Activated T-helper 2 cell treated with anti-CD3 and anti-CD28 coated beads, Interferon-gamma antibody, Interleukin-2, Interleukin-4, amounts not matched to agents 10 μg/mL and 5 μg/mL and 100 μg/mL, durations not matched to agents 14 hours and 24 hours and 36 hours (primary cell): Measurements from ENCODE around the gene ZFR2. TPM values are rescaled to one million over a fixed set of nuclear protein-coding genes. Genes with fewer than 3 reads are reported as not detected.

Experiments used
- DNase-seq: peaks from one replicate; pipeline ENCODE4 v3.0.0; 2021; ENCODE audit warnings: low spot score
- H3K27ac Mint-ChIP-seq: one replicate; pipeline ENCODE4 v1.8.0; 2021; ENCODE audit warnings: mixed read lengths
- H3K27me3 Mint-ChIP-seq: one replicate; pipeline ENCODE4 v1.8.0; 2021; ENCODE audit warnings: low read depth, mixed read lengths
- H3K36me3 Mint-ChIP-seq: one replicate; pipeline ENCODE4 v1.8.0; 2021; ENCODE audit warnings: low read depth, mixed read lengths
- H3K4me1 Mint-ChIP-seq: one replicate; pipeline ENCODE4 v1.8.0; 2021; ENCODE audit warnings: low read depth, mixed read lengths
- H3K4me3 Mint-ChIP-seq: one replicate; pipeline ENCODE4 v1.8.0; 2021; ENCODE audit warnings: low read depth, mild to moderate bottlenecking, moderate library complexity, mixed read lengths
- H3K9me3 Mint-ChIP-seq: one replicate; pipeline ENCODE4 v1.8.0; 2021; ENCODE audit warnings: mixed read lengths
- intact Hi-C: fragments of 100-400 bp; cut with micrococcal nuclease; formaldehyde crosslinking; loops from one replicate; pipeline ENCODE4 v1.15.1; 2023
- total RNA-seq: library from RNA; stranded (reverse); gene quantifications from 2 replicates; pipeline ENCODE4 v1.2.3, GENCODE V29; 2022

The ZFR2 gene
- total RNA-seq: 0.27 and 0.32 TPM in 2 replicates

DNA sequence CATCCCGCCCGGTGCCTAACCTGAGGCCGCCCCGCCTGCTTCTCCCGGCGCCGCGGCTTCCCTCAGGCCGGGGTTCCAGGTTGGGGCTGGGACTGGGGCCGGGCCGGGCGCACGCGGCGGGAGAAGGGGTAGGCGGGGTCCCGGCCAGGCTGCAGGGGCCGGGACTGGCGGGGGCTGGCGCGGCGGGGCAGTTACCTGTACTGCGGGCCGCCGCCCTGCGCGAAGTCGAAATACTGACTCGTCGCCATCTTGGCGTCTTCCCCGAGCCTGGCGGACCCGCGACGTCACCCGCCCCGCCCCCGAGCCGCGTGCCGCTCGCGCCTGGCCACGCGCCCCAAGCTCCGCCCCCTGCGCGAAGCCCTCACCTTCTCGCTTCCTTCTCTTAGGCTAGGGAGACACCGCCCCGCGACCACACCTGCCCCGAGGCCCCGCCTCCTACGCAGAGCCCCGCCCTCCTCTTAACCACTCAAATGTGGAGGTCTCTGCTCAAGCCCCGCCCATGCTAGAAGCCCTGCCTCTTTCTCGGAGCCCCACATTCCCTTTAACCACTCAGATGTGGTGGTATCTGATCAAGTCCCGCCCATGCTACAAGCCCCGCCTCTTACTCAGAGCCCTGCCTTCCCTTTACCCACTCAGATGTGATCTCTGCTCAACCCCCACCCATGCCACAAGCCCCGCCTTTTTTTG lies at the start of gene ZFR2:
Gene ZFR2 (minus strand): TSS at position 269 of the 687 bp plus-strand sequence. CDS start 21 bp downstream, at position 248.
- peaks cover 29% of the 10 kb centered on the region for H3K27me3 Mint-ChIP-seq
- DNase-seq: no peak
- H3K27ac Mint-ChIP-seq: no peak within 1 kb of the TSS
- H3K4me1 Mint-ChIP-seq: peaks cover 2% of the 10 kb centered on the region
- peaks cover 7% of the 10 kb centered on the region for H3K9me3 Mint-ChIP-seq
- H3K4me3 Mint-ChIP-seq: no peak within 1 kb of the TSS
- H3K36me3 Mint-ChIP-seq: peaks cover 4% of the 10 kb centered on the region
- intact Hi-C loops: no loop called here

DNA sequence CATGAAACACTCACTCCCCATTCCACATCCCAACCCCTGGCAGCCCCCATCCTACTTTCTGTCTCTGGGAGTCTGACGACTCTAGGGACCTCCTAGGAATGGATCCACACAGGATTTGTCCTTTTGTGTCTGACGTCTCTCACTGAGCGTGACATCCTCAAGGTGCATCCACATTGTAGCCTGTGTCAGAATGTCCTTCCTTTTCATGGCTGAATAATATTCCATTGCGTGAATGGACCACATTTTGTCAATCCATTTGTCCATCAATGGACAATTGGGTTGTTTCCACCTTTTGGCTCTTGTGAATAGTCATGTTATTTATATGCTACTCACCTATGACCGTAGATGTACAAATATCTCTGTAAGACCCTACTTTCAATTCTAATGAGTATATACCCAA lies 47.2 kb upstream of the ZFR2 start:
- no peaks in the 10 kb centered on the region for H3K36me3 Mint-ChIP-seq
- no peak overlapping the region for H3K4me3 Mint-ChIP-seq

DNA sequence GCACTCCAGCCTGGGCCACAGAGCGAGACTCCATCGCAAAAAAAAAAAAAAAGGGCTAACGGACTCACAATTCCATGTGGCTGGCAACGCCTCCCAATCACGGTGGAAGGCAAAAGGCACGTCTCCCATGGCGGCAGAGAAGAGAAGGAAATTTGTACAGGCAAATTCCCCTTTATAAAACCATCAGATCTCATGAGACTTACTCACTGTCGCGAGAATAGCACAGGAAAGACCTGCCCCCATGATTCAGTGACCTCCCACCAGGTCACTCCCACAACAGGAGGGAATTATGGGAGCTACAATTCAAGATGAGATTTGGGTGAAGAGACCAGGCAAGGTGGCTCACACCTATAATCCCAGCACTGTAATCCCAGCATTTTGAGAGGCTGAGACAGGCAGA lies 45.4 kb upstream of the ZFR2 start:
- H3K9me3 Mint-ChIP-seq: peaks cover 8% of the 10 kb centered on the region

More for the DNA sequence above, 47.2 kb upstream of the ZFR2 start:
- Mint-ChIP-seq H3K4me1 (no peaks in the 10 kb centered on the region), H3K27ac (no peak overlapping the region), H3K27me3 (no peaks in the 10 kb centered on the region), H3K9me3 (no peaks in the 10 kb centered on the region)
- DNase-seq: no peak
- intact Hi-C loops: no loop called here

DNA sequence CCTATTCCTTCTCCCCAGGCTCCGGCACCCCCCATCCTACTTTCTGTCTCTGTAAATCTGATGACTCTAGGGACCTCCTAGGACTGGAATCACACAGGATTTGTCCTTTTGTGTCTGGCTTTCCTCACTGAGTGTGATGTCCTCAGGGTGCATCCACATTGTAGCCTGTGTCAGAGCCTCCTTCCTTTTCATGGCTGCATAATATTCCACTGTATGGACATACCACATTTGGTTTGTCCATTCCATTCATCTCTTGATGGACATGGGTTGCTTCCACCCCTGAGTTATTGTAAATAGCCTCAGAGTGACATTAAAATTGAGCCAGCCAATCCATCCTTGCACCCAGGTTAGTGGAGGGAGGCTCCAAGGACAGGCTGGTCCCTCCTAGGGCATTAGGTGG lies 41.3 kb upstream of the ZFR2 start:
- intact Hi-C loops: no loop called here
- no peaks in the 10 kb centered on the region for H3K36me3 Mint-ChIP-seq

More for the DNA sequence above, 45.4 kb upstream of the ZFR2 start:
- DNase-seq: no peak
- H3K36me3 Mint-ChIP-seq: no peaks in the 10 kb centered on the region
- no peaks in the 10 kb centered on the region for H3K4me1 Mint-ChIP-seq
- H3K27ac Mint-ChIP-seq: no peak overlapping the region
- intact Hi-C loops: no loop called here
- H3K4me3 Mint-ChIP-seq: no peak overlapping the region
- H3K27me3 Mint-ChIP-seq: no peaks in the 10 kb centered on the region

DNA sequence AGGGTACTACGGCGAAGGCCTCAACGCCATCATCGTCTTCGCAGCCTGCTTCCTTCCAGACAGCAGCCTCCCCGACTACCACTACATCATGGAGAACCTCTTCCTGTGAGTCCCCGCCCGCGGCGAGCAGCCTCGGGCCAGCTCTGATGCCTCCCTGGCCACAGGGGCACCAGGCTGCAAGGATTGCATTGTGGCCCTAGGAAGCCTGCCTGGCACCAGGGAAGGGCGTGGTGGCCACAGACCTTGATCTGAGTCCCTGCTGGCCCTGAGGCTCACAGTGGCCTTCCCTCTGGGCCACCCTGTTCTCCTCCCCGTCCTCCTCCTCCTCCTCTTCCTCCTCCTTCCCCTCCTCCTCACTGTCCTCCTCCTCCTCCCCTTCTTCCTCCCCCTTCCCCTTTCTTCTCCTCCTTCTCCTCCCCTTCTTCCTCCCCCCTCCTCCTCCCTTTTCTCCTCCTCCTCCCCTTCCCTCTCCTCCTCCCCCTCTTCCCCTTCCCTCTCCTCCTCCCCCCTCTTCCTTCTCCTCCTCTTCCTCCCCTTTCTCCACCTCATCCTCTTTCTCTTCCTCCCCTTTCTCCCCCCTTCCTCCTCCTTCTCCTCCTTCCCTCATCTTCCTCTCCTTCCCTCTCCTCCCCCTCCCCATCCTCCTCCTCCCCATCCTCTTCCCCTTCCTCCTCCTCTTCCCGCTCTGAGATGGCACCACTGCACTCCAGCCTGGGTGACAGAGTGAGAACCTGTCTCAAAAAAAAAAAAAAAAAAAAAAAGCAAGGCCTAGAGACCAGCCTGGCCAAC lies 39.6 kb upstream of the ZFR2 start:
- no peaks in the 10 kb centered on the region for H3K36me3 Mint-ChIP-seq
- H3K27ac Mint-ChIP-seq: no peak overlapping the region
- intact Hi-C loops: no loop called here
- no peak overlapping the region for H3K4me3 Mint-ChIP-seq
- no peaks in the 10 kb centered on the region for H3K27me3 Mint-ChIP-seq
- peaks cover 9% of the 10 kb centered on the region for H3K9me3 Mint-ChIP-seq
- DNase-seq: no peak
- H3K4me1 Mint-ChIP-seq: no peaks in the 10 kb centered on the region

More for the DNA sequence above, 41.3 kb upstream of the ZFR2 start:
- no peak overlapping the region for H3K4me3 Mint-ChIP-seq
- no peak overlapping the region for H3K27ac Mint-ChIP-seq
- DNase-seq: no peak
- H3K9me3 Mint-ChIP-seq: peaks cover 9% of the 10 kb centered on the region
- no peaks in the 10 kb centered on the region for H3K4me1 Mint-ChIP-seq
- H3K27me3 Mint-ChIP-seq: no peaks in the 10 kb centered on the region

DNA sequence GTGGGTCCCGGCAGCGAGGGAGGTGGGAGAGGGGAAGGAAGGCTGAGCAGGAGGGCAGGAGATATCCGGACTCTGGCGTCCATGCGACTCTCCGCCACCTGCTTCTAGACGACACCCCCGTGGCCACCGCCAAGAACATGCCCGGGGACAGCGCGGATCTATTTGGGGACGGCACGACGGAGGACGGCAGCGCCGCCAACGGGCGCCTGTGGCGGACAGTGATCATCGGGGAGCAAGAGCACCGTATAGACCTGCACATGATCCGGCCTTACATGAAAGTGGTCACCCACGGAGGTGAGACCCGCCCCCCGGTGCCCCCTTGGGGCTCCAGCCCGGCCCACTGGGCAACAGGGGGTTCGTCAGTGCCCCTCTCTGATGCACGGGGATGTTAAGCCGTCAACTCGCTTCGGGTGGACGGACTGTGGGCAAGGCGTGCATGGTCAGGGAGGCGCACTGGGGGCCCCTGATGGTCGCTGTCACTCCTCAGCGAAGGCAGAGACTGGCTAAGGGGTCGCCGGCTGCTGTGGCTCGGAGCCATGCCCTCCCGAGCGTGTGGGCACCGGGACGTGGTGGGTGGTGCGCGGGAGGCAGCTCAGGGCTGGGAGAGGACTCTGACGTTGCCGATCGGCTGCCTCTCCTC lies 38.9 kb upstream of the ZFR2 start:
- Mint-ChIP-seq H3K27ac (no peak overlapping the region), H3K4me1 (no peaks in the 10 kb centered on the region), H3K9me3 (peaks cover 9% of the 10 kb centered on the region), H3K36me3 (no peaks in the 10 kb centered on the region), H3K27me3 (no peaks in the 10 kb centered on the region), H3K4me3 (no peak overlapping the region)
- DNase-seq: no peak
- intact Hi-C loops: no loop called here

DNA sequence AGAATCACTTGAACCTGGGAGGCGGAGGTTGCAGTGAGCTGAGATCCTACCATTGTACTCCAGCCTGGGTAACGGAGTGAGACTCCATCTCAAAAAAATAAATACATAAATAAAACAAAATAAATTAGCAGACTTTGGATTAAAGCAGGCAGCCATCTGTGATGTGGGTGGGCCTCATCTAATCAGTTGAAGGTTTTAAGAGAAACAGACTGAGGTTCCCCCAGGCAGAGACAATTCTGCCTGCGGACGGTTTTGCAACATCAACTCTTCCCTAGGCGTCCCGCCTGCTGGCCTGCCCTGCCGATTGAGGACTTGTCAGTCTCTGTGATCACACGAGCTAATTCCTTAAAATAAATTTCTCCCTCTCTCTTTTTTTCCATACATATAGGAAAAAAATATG lies 35.4 kb upstream of the ZFR2 start:
- Mint-ChIP-seq H3K4me1 (no peaks in the 10 kb centered on the region), H3K27me3 (no peaks in the 10 kb centered on the region), H3K9me3 (peaks cover 2% of the 10 kb centered on the region), H3K36me3 (no peaks in the 10 kb centered on the region), H3K27ac (no peak overlapping the region), H3K4me3 (no peak overlapping the region)
- intact Hi-C loops: no loop called here
- no peak for DNase-seq

DNA sequence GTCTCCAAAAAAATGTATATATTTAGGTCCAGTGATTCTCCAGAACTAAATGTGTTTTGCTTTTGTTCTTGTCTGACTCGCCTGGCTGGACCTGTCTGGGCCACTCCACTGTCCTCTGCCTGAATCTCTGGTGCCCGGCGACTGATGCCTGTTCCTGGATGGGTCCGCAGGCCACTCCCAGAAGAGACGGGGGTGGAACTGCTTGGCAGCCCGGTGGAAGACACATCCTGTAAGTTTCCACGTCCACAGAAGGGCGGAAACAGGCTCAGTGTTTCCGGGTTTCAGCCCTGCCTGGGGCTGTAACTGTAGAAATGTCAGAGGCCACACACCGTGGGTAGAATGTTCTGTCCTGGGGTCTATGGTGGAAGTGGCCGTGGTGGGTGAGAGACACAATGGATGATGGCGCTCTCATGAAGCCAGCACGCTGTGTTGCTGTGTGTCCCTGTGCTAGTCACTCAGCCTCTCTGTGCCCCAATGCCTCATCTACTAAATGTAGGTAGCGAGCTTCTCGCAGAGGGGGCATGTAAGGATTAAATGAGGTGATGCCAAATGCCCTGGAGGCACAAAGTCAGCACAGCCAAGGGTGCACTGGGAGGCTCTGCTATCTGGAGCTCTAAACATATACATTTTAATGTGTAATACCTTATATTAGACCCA lies 33.6 kb upstream of the ZFR2 start:
- intact Hi-C loops: no loop called here
- DNase-seq: no peak

DNA sequence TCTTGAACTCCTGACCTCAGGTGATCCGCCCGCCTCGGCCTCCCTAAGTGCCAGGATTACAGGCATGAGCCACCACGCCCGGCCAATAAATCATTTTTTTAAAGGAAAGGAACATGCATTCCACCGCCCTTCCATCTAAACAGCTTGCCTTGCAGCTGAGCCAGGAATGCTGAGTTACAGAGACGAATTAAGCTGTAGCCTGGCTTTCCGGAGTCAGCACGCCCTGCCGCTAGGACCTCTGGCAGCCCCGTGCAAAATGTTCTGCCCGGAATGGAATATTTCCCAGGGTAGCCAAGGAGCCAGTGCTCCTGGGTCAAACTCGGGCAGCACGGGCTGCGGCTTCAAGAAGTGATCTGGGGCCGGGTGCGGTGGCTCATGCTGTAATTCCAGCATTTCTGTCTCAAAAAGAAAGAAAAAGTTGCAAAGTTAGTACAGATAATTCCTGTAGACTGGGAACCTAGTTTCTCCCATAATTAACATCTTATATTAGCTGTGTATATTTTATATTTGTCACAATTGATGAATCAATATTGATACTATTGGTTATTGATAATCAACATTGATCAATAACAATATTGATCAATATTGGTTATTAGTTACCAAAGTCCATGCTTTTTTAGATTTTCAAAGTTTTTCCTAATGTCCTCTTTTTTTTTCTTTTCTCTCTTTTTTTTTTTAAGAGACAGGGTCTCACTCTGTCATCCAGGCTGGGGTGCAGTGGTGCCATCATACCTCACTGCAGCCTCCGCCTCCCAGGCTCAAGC lies 30.9 kb upstream of the ZFR2 start:
- no peak overlapping the region for H3K4me3 Mint-ChIP-seq

More for the DNA sequence above, 33.6 kb upstream of the ZFR2 start:
- no peaks in the 10 kb centered on the region for H3K27me3 Mint-ChIP-seq
- no peaks in the 10 kb centered on the region for H3K36me3 Mint-ChIP-seq
- peaks cover 3% of the 10 kb centered on the region for H3K4me1 Mint-ChIP-seq
- peaks cover 4% of the 10 kb centered on the region for H3K9me3 Mint-ChIP-seq
- no peak overlapping the region for H3K27ac Mint-ChIP-seq
- H3K4me3 Mint-ChIP-seq: no peak overlapping the region

DNA sequence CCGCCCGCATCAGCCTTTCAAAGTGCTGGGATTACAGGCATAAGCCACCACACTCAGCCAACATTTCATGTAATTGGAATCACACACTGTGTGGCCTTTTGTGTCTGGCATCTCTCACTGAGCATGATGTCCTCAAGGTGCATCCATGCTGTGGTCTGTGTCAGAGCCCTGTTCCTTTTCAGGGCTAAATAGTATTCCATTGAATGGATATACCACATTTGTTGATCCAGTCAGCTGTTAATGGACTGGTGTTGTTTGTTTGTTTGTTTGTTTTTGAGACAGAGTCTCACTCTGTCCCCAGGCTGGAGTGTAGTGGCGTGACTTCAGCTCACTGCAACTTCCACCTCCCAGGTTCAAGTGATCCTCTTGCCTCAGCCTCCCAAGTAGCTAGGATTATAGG lies 29.6 kb upstream of the ZFR2 start:
- intact Hi-C loops: no loop called here
- H3K36me3 Mint-ChIP-seq: no peaks in the 10 kb centered on the region
- H3K4me3 Mint-ChIP-seq: no peak overlapping the region

More for the DNA sequence above, 30.9 kb upstream of the ZFR2 start:
- Mint-ChIP-seq H3K27ac (no peak overlapping the region), H3K27me3 (no peaks in the 10 kb centered on the region), H3K9me3 (peaks cover 4% of the 10 kb centered on the region), H3K4me1 (peaks cover 3% of the 10 kb centered on the region), H3K36me3 (no peaks in the 10 kb centered on the region)
- no peak for DNase-seq
- intact Hi-C loops: no loop called here

DNA sequence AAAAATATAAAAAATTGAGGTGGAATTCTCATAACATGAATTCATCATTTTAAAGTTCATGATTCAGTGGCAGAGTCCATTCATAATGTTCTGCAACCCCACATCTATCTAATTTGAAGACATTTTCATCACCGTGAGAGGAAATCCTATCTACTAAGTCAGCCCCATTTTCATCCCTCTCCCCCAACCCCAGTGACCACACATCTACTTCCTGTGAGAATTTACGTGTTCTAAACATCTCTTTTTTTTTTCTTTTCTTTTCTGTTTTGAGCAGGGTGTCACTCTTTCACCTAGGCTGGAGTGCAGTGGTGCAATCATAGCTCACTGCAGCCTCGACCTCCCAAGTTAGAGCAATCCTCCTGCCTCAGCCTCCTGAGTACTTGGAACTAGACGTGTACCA lies 29.1 kb upstream of the ZFR2 start:
- intact Hi-C loops: no loop called here
- Mint-ChIP-seq H3K9me3 (peaks cover 4% of the 10 kb centered on the region), H3K36me3 (no peaks in the 10 kb centered on the region), H3K27me3 (no peaks in the 10 kb centered on the region), H3K27ac (no peak overlapping the region), H3K4me1 (peaks cover 3% of the 10 kb centered on the region), H3K4me3 (no peak overlapping the region)
- DNase-seq: no peak

More for the DNA sequence above, 29.6 kb upstream of the ZFR2 start:
- no peak overlapping the region for H3K27ac Mint-ChIP-seq
- peaks cover 3% of the 10 kb centered on the region for H3K4me1 Mint-ChIP-seq
- no peak for DNase-seq
- no peaks in the 10 kb centered on the region for H3K27me3 Mint-ChIP-seq
- peaks cover 4% of the 10 kb centered on the region for H3K9me3 Mint-ChIP-seq

DNA sequence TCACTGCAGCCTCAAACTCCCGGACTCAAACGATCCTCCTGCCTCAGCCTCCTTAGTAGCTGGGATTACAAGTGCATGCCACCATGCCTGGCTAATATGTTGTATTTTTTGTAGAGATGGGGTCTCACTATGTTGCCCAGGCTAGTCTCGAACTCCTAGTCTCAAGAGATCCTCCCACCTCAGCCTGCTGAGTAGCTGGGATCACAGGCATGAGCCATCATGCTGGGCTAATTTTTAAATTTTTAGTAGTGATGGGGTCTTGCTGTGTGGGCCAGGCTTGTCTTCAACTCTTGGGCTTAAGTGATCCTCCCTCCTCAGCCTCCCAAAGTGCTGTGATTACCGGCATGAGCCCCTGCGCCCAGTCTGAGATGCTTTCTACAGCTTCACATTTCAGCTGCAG lies 26.9 kb upstream of the ZFR2 start:
- H3K36me3 Mint-ChIP-seq: no peaks in the 10 kb centered on the region
- DNase-seq: no peak
- peaks cover 4% of the 10 kb centered on the region for H3K9me3 Mint-ChIP-seq
- no peak overlapping the region for H3K4me3 Mint-ChIP-seq
- H3K27ac Mint-ChIP-seq: no peak overlapping the region
- no peaks in the 10 kb centered on the region for H3K27me3 Mint-ChIP-seq
- intact Hi-C loops: no loop called here
- H3K4me1 Mint-ChIP-seq: peaks cover 3% of the 10 kb centered on the region
